ENCODE results near the gene MYH1.
"Not testable (repeated sequence)": the region's sequence is repeated elsewhere in the genome, so short reads cannot be mapped to it uniquely, and the experiment has no call there.

The MYH1 gene

GRCh38 chr17:10518271-10519037 lies at the start of gene MYH1:
Gene MYH1 (minus strand): TSS chr17:10518542. CDS start chr17:10516642, 1,900 bp downstream.
- no peak for DNase-seq

DNA sequence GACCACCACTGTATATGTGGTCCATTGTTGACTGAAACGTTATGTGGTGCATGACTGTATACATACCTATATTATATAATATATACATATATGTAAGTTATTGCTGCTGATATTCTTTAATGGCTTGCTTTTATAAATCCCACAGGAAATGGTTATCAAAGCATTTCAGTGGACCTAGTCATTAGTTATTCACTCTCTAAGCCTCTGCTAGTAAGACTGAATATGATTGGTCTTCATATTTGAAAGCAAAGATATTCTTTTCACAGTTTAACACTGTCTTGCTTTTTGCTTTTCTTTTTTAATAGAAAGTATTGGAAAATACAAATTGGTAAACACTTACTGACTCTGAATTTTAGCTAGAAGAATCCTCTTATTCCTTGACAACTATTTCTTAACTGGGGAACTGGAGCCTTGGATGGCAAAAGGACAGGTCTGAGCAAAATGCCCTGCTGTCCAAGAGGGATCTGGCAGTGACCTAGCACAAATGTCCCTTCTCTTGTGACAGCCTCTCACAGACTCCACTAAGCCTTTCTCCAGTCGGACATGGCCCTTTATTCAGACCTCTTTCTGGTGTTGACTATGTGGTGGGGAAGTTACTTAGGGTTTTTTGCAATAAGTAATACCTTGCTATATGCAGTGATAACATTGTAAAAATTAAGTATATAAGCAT lies 45.8 kb upstream of the MYH1 start:
- DNase-seq: no peak

DNA sequence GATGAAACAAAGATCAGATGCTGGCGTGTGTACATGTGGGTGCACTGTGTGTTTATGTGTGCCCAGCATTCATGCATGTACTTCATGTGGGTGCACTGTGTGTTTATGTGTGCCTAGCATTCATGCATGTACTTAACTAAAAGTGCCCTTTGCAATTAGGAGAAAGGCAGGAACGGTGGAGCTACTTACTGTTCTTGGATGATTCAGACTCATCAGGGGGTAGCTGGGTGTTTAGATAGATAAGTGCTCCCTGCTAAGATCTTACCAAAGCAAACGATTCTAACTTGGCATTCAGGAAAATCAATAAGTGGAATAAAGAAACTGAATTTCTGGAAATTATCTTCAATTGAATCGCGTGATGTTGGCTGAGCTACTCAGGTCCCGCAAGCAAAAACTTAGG lies 39.7 kb upstream of the MYH1 start:
- DNase-seq: no peak

DNA sequence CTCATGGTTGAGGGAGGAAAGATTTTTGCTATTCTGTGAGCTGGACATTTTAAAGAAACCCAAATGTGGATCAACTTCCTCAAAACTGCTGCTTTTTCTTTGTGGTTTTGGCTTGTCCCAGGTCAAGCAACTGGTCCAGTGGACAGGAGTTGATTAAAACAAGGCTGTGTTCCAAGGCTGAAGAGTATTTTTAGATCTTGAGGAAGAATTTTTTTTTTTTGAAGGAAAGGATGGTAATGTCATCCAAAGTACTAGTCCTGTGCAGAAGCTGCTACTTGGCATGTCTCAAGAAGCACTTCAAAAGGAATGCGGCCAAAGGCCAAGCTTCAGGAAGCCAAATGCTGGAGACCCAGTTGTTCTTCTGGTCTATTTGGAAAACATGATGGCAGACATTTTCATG lies 39.1 kb upstream of the MYH1 start:
- DNase-seq: no peak

GRCh38 chr17:10556301-10557005 lies 38.1 kb upstream of the MYH1 start:
- no peak for DNase-seq

DNA sequence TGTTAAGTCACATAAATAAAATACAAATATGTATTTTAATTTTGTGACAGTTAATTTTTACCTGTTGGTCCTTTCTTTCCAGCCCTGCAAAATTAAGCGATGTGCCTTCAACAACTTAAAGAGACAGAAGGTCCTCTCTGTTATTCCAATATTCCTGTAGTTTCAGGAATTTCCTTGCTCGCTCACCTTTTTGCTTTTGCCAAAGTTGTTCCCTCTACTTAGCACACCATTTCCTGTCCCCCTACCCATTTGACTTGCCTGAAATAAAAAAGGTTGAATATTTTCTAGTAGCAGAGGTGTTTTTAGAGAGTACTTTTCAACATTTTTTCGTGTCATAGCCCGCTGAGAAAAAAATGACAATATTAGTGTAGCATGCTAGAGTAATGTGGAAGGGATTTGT lies 31.7 kb upstream of the MYH1 start:
- no peak for DNase-seq

DNA sequence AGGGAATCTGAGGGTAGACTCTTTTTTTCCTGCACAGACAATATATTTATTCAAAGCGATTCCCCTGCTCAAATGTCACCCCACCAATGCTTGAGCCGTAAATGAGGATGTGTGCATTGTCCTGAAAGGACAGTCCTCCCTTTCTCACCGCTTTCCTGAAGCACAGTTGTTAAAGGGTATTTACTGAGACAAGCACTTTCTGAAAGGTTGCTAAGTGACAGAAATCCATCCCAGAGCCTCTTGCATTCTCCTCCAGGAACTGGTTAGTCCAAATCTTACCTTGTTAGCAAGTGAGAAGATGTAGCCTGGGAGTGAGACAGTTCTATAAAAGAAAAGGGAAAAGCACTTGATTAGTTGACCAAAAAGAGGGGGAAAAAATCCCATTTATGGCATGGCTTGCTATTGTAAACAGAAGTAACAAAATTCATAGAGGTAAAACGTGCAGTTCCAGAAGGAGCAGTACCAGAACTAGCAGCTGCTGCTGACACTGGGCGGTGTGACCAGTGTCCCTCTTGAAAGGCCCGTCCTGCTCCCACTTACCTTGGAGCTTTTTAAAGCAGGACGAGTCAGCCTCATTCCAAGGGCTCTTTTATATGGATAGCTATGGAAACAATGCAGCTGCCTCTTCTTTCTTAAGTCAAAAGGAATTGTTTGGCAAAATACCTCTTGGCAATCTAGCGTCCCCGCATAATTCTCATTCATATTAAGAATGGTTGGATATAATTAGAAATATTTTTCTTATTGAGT lies 30.9 kb upstream of the MYH1 start, which contains the start of gene MYH2:
Gene MYH2 (minus strand): TSS at position 563 of the 747 bp plus-strand sequence. CDS start 1,738 bp downstream, outside the sequence.
- no peak for DNase-seq

- DNase-seq: no peak
Measured at GRCh38 chr17:10547351-10547750, 29.0 kb upstream of the MYH1 start.

GRCh38 chr17:10543486-10543885 lies 25.1 kb upstream of the MYH1 start:
- not testable (repeated sequence) for DNase-seq

DNA sequence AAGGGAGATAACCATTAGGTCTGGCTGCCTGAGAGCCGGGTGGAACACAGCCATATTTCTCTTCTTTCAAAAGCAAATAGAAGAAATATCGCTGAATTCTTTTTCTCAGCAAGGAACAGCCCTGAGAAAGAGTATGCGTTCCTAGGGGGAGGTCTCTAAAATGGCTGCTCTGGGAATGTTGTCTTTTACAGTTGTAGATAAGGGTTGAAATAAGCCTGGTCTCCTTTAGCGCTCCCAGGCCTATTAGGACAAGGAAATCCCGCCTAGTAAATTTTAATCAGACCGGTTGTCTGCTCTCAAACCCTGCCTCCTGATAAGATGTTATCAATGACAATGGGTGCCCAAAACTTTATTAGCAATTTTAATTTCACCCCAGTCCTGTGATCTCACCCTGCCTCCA lies 22.8 kb upstream of the MYH1 start:
- DNase-seq: not testable (repeated sequence)

DNA sequence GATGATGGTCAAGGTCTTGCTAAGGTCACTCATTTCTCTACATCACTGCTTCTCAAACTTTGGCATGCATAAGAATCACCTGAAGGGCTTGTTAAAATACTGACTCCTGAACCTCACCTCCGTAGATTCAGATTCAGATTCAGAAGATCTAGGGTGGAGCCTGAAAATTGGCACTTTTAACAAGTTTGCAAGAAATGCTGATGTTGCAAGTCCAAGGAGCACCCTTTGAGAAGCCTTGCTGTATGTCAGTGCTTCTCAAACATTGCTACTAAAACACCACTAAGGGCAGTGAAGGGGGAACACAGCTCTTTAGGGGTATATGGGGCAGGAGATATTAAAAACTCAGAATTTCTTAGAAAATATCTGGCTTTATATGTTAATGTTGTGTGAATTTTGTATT lies 13.7 kb upstream of the MYH1 start:
- DNase-seq: no peak

DNA sequence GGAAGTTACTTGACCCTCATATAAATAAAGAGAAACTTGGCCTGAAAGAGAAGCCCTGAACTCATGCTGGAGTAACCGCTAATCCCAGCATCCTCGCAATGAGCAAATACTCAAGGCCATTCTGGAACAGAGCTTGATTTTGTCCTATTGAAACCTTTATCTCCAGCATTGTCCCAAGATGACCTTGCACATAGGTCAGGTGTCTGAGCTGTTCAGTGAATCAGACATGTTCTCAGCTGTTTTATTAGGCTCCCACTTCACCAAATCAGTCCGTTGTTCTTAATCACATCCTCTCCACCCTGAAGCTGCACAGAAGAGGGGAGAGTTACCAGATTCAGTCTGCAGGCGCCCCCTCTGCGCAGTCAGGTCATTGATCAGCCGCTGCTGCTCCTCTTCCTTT lies 9.1 kb upstream of the MYH1 start:
- no peak for DNase-seq

GRCh38 chr17:10526517-10526916 lies 8.2 kb upstream of the MYH1 start:
- DNase-seq: no peak

DNA sequence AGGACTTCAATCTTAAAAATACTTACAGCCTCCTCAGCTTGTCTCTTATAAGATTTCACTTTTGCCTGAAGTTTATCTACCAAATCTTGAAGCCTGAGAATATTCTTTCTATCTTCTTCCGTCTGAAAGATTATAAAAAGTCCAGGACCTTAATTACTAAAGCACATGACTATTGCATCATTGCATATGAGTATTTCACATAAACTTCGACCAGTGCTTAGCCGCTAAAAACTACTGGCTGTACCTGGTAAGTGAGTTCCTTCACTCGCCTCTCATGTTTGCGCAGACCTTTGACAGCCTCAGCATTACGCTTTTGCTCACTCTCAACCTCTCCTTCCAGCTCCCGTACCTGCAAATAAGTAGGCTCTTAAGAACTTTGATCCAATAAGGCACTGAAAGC lies 4.7 kb upstream of the MYH1 start:
- no peak for DNase-seq

DNA sequence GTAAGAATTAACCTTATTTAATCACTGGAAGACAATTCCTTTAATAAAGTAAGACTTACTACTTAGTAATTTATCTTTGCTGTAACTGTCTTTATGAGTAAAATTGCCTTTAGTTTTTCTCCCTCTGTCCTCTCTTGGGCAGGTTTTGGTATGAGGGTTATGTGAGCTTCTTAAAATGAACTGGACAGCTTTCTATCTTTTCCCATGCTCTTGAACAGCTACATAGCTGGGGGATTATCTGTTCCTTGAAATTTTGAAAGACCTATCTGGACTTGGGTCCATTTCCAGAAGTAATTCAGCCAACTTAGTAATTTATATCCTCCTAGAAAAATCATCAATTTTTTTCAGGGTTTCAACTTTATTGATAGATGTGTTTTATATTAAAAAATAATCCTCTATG lies 3.6 kb upstream of the MYH1 start:
- no peak for DNase-seq

DNA sequence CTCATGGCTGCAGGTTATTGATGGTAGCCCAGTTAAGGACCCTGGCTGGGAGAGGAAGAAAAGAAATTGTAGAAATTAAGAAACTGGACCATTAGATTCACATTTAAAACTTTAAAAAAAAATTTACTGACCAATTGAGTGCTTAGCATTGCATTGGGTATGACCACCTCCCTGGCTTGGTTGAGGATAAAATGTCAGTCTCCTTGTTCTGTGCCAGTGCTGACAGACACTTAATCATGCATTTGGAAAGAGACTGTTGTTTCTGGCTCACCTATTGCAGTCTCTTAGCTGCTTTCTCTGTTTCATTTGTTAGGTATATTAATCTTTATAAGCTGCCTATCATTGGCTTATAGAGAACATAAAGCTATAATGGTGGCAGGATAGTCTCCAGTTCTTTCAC lies 1.7 kb downstream of the MYH1 start:
- DNase-seq: no peak

- no peak for DNase-seq
Measured at GRCh38 chr17:10516065-10516464, 2.3 kb downstream of the MYH1 start.

- no peak for DNase-seq
Measured at GRCh38 chr17:10513299-10514067, 4.9 kb downstream of the MYH1 start.

GRCh38 chr17:10512856-10513255 lies 5.5 kb downstream of the MYH1 start:
- DNase-seq: no peak

- no peak for DNase-seq
Measured at GRCh38 chr17:10499950-10500349, 18.4 kb downstream of the MYH1 start.

- no peak for DNase-seq
Measured at GRCh38 chr17:10492004-10492403, 26.3 kb downstream of the MYH1 start.
